Tibial nerve (tissue), 4 donors: ENCODE measurements around the gene ZNF423. TPM values are rescaled to one million over a fixed set of nuclear protein-coding genes. Genes with fewer than 3 reads are reported as not detected.

Source experiments
- DNase-seq, 2 donors: peaks; one replicate each; pipeline ENCODE4 v3.0.0-alpha.2; 2019; ENCODE audit warnings: low spot score in 2 of 2
- H3K27ac ChIP-seq, 4 donors: fragments of 200-600 bp; sonication (generic) in 3 of 4; one replicate each; pipeline ENCODE4 v1.5.1; 2017 to 2019; ENCODE audit warnings: mild to moderate bottlenecking in 1 of 4
- H3K27me3 ChIP-seq, 2 donors: fragments of 200-600 bp; sonication (generic) in 1 of 2; one replicate each; pipeline versions ENCODE4 v1.5.1 to v1.6.0; 2017 to 2019
- H3K36me3 ChIP-seq, 3 donors: fragments of 200-600 bp; sonication (generic); one replicate each; pipeline ENCODE4 v1.5.1; 2018 to 2019
- H3K4me1 ChIP-seq, 4 donors: fragments of 200-600 bp; sonication (generic) in 3 of 4; one replicate each; pipeline ENCODE4 v1.5.1; 2017 to 2019
- H3K4me3 ChIP-seq, 4 donors: fragments of 200-600 bp; sonication (generic) in 3 of 4; one replicate each; pipeline ENCODE4 v1.5.1; 2017 to 2019; ENCODE audit warnings: mild to moderate bottlenecking in 1 of 4, moderate library complexity in 1 of 4
- H3K9me3 ChIP-seq, 4 donors: fragments of 200-600 bp; sonication (generic) in 3 of 4; one replicate each; pipeline ENCODE4 v1.5.1; 2017 to 2019
- EP300 ChIP-seq, 2 donors: sonication (generic); formaldehyde crosslinking; IDR thresholded peaks; one replicate each; pipeline ENCODE4 v1.6.1; 2017; ENCODE audit warnings: antibody characterized with exemption in 2 of 2, mild to moderate bottlenecking in 1 of 2
- POLR2A ChIP-seq, 2 donors: fragments of 450-650 bp; IDR thresholded peaks; one replicate each; pipeline ENCODE4 v1.6.1; 2017; ENCODE audit warnings: antibody characterized with exemption in 2 of 2, mild to moderate bottlenecking in 2 of 2, moderate library complexity in 2 of 2
- WGBS, 2 donors: methylation state at CpG; one replicate each; pipeline ENCODE4 v1.1.5; 2018; 5-methylcytosine and 5-hydroxymethylcytosine counted together
- total RNA-seq, 4 donors: library from RNA; depleted of rRNA; stranded (reverse); fragments of >200 nt; gene quantifications; one replicate each; pipeline ENCODE4 v1.1.0, GENCODE V29; 2016
- TF ChIP-seq, protein P1 (sequence below), 5 experiments: fragments of 200-600 bp in 3 of 5; fragments of 450-650 bp in 2 of 5; sonication (generic) in 3 of 5; IDR thresholded peaks; one replicate each; pipeline ENCODE4 v1.5.1; 2016 to 2019; ENCODE audit warnings: antibody characterized with exemption in 5 of 5, mild to moderate bottlenecking in 3 of 5, moderate library complexity in 2 of 5

Gene ZNF423
- total RNA-seq, 4 donors from 2014 or later: 15.9 to 20.5 (median 18.5) TPM

DNA sequence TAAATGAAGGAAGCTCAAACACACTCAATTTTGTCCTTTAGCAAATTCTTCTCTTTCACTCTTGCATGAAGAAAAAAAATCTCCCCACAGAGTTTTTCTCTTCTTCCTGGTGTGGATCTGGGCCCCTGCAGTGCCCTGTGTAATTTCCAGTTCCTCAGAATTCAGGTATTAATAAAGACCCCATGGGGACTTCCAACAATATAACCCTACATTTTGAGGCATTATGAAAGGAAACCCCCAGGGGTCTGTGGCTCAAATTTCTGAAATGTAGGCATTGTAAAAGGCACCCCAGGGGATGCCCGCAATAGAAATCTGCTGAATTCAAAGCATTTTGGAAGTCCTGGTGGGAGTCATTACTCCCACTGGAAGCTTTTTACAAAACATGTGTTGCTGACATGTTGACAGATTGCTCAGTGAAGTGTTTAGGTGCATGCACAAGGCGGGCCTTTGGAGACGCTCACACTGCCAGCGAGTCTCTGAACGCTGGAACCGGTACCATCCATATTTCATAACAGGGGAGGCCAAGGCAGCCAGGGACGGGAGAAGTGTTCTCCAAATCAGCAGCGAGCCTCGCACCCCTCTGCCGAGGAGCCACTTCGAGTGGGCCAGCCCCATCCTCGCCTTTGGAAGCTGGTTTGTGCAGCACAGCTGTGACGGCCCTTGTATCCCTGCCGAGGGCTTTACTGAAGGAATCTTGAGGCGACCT is 154.0 kb downstream of the ZNF423 start:
- H3K27me3 ChIP-seq: no peaks in the 10 kb centered on the region
- H3K4me1 ChIP-seq: peaks cover 0 to 56% (median 13%) of the 10 kb centered on the region in 4 donors
- peak overlapping the region in 1 of 4 donors; percentile 20 for H3K4me3 ChIP-seq
- H3K27ac ChIP-seq: peak overlapping the region in 2 of 4 donors; percentile 56 to 79
- 29 to 54% methylated on average over 15 of the region's 15 CpGs for WGBS, 2 donors
- H3K9me3 ChIP-seq: peaks cover 0 to 7% (median 0%) of the 10 kb centered on the region in 4 donors
- DNase-seq: peak; percentile 63 to 73
- no peaks in the 10 kb centered on the region for H3K36me3 ChIP-seq
- TF ChIP-seq, protein P1, sequence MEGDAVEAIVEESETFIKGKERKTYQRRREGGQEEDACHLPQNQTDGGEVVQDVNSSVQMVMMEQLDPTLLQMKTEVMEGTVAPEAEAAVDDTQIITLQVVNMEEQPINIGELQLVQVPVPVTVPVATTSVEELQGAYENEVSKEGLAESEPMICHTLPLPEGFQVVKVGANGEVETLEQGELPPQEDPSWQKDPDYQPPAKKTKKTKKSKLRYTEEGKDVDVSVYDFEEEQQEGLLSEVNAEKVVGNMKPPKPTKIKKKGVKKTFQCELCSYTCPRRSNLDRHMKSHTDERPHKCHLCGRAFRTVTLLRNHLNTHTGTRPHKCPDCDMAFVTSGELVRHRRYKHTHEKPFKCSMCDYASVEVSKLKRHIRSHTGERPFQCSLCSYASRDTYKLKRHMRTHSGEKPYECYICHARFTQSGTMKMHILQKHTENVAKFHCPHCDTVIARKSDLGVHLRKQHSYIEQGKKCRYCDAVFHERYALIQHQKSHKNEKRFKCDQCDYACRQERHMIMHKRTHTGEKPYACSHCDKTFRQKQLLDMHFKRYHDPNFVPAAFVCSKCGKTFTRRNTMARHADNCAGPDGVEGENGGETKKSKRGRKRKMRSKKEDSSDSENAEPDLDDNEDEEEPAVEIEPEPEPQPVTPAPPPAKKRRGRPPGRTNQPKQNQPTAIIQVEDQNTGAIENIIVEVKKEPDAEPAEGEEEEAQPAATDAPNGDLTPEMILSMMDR (IDR thresholded peaks at IDR 0.05): no peak
- TF ChIP-seq EP300 (IDR thresholded peaks at IDR 0.05) (no peak), POLR2A (IDR thresholded peaks at IDR 0.05) (no peak)

DNA sequence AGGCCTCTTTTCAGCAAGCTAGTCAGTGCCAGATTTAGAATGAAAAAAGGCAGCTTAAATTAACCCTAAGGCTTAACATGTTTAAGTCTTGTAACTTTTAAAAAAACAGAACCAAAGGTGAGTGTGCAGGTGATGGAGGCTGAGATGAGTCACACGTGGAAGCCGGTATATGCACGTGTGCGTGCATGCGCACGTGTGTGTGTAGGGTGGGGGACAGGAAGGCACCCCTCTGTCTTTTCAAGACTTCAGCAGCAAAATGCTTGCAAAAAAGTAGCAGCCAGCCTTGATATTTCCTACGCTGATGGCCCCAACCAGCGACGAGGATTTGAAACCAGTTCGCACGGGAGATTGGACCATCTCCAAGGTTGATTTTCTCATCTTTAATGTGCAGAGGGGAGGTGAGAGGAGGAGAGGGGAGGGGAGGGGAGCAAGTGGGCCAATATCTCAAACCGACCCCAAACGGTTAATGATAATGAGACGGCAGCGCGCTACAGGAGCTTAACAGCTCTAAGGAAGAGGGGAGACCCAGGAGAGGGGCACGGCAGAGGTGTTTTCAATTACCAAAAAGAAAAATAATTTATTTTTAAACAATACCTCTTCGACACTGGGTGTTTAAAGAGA is 154.7 kb downstream of the ZNF423 start:
- Histone ChIP-seq H3K4me1 (peaks cover 0 to 56% (median 13%) of the 10 kb centered on the region in 4 donors), H3K9me3 (peaks cover 0 to 7% (median 0%) of the 10 kb centered on the region in 4 donors), H3K4me3 (no peak overlapping the region), H3K36me3 (no peaks in the 10 kb centered on the region), H3K27ac (peak overlapping the region in 3 of 4 donors; percentile 16 to 88 (median 79)), H3K27me3 (no peaks in the 10 kb centered on the region)
- TF ChIP-seq EP300 (IDR thresholded peaks at IDR 0.05): no peak
- TF ChIP-seq POLR2A (IDR thresholded peaks at IDR 0.05): no peak
- TF ChIP-seq, protein P1 (IDR thresholded peaks at IDR 0.05): no peak
- no peak for DNase-seq
- 40 to 46% methylated on average over 18 of the region's 18 CpGs for WGBS, 2 donors

DNA sequence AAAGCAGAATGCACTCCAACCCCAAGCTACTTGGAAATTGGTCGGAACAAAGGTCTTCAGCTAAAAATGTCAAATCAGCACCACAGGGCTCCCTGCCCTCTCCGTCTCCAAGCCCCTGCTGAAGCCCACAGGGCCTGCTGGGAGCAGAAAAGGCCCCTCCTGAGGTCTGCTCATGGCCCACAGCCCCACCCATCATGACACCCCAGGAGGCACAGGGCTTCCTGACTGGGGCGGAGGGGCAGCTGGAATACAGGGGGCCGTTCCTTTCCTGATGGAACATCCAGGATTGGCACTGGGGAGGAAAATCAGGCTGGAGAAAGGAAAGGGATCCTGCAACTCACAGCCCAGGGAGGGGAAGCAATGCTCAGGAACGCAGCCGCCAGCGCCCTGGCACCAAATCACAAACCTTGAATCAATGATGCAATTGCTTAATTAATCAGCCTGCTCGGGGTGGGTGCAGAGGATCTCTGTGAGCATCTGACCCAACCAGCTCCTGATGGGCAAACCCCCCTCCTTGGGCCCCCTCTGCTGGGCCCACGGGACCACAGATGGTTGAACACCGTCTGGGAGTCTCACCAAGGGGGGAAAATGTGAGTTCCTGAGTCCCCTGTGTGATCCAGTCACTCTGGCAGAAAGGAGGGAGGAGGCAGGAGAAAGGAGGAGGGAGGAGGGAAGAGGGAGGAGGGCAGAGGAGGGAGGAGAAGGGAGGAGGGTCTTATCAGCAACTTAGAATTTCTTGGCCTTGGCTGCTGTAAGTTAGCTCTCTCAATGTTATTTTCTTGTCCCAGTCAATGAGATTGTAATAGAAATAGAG is 155.5 kb downstream of the ZNF423 start:
- peak overlapping the region in 3 of 4 donors; percentile 64 to 88 (median 79) for H3K27ac ChIP-seq
- WGBS, 2 donors: 25 to 29% methylated on average over 10 of the region's 10 CpGs
- peaks cover 0 to 56% (median 13%) of the 10 kb centered on the region in 4 donors for H3K4me1 ChIP-seq
- H3K36me3 ChIP-seq: no peaks in the 10 kb centered on the region
- H3K9me3 ChIP-seq: peaks cover 0 to 7% (median 0%) of the 10 kb centered on the region in 4 donors
- H3K27me3 ChIP-seq: no peaks in the 10 kb centered on the region
- TF ChIP-seq, protein P1 (IDR thresholded peaks at IDR 0.05): no peak
- no peak for TF ChIP-seq POLR2A (IDR thresholded peaks at IDR 0.05)
- TF ChIP-seq EP300 (IDR thresholded peaks at IDR 0.05): no peak
- no peak overlapping the region for H3K4me3 ChIP-seq
- peak in 1 of 2 donors; percentile 25 for DNase-seq

DNA sequence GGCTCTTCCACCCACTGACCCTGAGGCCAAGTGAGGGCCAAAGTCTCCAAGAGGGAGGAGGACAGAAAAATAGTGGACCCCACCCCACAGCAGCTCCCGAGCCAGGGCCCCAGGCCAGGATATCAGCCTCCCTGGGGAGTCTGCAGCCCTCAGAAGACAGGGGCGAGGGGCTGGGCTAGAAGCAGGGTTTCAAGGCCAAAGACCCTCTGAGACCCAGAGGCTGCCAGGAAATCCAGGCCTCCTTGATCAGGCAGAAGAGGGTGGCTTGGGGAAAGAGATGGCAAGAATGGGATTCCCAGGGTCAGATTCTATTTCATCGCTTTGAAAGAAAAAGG is 156.1 kb downstream of the ZNF423 start:
- Histone ChIP-seq H3K36me3 (no peaks in the 10 kb centered on the region), H3K27ac (peak overlapping the region; percentile 11 to 88 (median 72)), H3K4me3 (no peak overlapping the region), H3K4me1 (peaks cover 0 to 56% (median 13%) of the 10 kb centered on the region in 4 donors), H3K9me3 (peaks cover 0 to 5% (median 0%) of the 10 kb centered on the region in 4 donors), H3K27me3 (no peaks in the 10 kb centered on the region)
- TF ChIP-seq, protein P1 (IDR thresholded peaks at IDR 0.05): no peak
- TF ChIP-seq EP300 (IDR thresholded peaks at IDR 0.05): no peak
- no peak for TF ChIP-seq POLR2A (IDR thresholded peaks at IDR 0.05)
- 55 to 58% methylated on average over 3 of the region's 3 CpGs for WGBS, 2 donors
- no peak for DNase-seq
